Stimulated activated CD8-positive, alpha-beta memory T cell treated with anti-CD3 and anti-CD28 coated beads, Interleukin-7, amount 100 ng/mL, for 24 hours (primary cell): ENCODE data around the gene EMID1.
"Not testable (repeated sequence)": the region's sequence is repeated elsewhere in the genome, so short reads cannot be mapped to it uniquely, and the experiment has no call there.

Experiments
- DNase-seq: peaks from one replicate; pipeline ENCODE4 v3.0.0-alpha.2; 2020; ENCODE audit warnings: low read depth

EMID1 gene

DNA sequence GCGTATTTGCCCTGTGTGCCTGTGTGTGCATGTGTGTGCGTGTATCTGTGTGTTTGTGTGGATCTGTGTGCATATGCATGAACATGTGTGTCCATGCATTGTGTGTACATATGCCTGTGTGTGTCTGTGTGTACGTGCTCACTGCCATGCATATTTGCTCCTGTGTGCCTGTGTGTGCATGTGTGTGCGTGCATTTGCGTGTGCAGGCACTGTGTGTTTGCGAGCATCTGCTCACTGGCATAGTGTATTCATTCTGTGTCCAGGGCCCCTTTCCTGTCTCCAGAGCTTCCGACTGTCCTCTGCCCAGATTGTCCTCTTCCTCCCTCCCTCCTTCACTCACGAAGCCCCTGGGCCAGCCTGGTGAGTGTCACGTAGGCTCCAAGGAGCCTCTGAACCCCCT, 5.8 kb downstream of the EMID1 start:
- DNase-seq: no peak

DNA sequence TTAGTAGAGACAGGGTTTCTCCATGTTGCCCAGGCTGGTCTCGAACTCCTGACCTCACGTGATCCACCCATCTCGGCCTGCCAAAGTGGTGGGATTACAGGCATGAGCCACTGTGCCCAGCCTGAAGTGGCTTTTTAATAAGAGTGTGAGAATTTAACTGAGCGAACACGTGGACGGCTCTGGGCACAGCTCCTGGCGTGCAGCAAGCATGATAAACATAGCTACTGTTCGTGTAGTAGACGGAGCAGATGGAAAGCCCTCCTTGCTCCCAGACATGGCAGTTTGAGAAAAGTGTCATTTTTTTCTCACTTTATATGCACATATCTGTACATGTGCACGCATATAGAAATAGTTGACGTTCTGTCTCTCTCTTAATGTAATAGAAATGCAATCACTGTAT, 7.0 kb downstream of the EMID1 start:
- no peak for DNase-seq

DNA sequence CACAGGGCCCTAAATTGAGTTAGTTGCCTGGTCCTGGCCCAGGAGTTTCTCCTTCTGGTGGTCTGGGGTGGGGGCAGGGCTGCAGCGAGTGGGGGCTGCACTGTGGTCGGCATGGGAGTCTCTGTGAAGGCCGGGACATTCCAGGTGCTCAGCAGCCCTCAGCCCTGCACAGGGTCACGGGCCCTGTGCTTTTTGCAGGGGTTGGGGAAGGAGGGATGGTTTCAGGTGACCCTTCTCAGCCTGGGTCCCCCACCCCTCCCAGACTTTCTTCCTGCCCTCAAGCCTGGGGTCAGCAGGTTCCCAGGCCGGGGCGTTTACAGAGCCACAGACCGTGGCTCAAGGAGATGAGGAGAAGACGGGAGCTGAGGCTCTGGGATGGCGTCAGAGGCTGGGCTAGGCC, 7.8 kb downstream of the EMID1 start:
- DNase-seq: no peak

GRCh38 chr22:29214232-29214631, 8.5 kb downstream of the EMID1 start:
- DNase-seq: no peak

DNA sequence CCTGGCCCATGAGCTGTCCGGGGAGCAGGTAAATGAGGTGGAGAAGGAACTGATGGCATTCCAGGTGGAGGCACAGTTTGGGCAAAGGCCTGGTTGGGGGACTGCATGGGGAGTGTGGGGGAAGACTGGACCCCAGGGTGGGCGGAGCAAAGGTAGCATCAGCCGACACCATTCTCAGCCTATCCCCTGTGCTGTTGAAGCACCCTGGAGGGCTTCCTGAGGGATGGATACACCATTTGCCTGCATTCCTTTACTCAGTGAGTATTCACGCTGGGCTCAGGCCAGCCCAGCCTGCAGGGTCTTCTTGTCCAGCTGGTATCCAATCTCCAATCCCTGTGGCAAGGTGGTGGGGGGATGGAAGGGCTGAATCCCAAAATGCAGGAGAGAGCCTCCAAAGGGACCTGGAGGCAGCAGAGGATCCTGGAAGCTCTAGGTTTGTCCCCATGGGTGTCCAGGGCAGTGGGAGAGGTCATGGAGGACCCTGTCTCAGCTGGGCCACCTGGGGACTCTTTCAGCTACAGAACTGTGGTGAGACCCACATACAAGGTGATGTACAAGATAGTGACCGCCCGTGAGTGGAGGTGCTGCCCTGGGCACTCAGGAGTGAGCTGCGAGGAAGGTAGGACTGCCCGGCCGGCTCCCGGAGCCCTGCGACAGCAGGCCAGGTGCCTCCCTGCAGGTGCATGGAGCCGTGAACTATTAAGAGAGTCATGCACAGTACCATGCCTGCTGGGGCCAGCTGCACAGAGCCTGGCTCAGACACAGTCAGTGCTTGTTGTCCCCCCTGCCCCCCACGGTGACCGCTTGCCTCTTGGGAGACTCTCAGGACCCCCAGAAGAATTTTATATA, 9.5 kb downstream of the EMID1 start:
- DNase-seq: no peak

DNA sequence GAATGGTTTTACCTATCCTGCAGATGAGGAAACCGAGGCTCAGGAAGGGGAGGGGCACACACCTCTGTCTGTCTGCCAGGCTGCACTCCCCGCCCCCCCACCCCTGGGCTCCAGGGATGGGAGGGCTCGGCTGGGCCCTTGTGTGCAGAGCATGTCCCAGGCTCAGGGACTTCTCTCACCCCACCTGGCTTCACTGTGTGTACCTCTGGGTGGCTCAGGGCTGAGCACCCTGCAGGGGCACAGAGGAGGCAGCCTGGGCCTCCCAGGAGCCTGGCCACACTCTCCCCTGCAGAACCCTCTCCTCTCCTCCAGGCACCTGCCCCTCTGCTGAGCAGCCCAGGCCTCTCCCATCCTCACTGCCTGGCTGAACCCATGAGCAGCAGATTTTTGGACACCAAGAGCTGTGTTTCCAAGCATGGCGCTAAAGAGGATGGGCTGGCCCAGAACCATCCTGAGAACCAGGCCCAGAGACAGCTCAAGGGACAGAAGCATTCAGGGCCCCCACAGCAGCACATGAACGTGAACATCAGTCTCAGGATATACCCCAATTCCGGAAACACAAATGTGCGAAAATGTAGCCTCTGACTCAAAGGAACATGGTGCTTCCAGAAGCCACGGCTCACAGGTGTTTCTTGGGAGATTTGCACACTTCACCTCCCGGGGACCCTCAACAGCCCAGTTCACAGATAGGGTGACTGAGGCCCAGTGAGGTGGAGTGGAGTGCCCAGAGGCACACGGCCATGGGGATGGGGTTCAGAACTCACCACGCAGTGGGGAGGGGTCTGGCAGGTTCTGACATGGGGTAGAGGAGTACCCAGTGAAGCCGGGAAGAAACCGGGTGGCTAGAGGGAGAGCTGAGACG, 10.5 kb downstream of the EMID1 start:
- DNase-seq: no peak

DNA sequence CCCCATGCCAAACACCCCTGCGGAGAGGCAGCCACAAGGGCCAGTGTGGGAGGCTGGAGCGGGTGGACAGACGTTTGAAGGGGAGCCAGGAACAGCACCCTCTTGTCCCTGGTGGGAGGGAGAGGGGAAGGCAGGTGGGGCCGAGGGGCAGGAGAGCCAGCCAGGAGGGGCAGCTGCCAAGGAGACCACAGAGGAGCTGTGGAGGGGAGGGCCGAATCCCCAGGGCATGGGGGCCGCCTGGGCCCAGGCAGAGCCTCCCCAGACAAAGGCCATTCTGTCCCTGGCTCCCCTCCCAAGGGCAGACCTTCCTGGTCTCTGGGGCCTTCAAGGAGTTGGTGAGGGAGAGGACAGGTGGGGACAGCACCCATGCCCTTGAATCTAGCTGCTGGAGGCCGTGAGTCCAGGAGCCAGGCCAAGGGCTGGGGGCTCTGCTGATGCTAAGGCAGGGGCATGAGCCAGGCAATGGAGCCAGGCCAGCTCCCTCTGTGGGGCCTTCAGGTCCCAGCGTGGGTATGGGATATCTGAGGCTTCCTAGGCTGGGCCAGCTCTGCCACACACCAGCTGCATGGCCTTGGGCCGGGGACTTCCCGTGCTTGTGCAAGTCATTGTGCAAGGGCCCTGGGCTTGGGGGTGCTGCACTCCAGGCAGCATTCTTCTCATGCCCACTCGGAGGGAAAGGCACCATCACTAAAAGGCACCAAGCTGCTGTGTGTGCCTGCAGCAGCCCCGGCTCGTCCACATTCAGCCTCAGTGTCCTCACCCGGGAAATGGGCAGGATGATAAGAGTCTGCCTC, 11.4 kb downstream of the EMID1 start:
- DNase-seq: no peak

DNA sequence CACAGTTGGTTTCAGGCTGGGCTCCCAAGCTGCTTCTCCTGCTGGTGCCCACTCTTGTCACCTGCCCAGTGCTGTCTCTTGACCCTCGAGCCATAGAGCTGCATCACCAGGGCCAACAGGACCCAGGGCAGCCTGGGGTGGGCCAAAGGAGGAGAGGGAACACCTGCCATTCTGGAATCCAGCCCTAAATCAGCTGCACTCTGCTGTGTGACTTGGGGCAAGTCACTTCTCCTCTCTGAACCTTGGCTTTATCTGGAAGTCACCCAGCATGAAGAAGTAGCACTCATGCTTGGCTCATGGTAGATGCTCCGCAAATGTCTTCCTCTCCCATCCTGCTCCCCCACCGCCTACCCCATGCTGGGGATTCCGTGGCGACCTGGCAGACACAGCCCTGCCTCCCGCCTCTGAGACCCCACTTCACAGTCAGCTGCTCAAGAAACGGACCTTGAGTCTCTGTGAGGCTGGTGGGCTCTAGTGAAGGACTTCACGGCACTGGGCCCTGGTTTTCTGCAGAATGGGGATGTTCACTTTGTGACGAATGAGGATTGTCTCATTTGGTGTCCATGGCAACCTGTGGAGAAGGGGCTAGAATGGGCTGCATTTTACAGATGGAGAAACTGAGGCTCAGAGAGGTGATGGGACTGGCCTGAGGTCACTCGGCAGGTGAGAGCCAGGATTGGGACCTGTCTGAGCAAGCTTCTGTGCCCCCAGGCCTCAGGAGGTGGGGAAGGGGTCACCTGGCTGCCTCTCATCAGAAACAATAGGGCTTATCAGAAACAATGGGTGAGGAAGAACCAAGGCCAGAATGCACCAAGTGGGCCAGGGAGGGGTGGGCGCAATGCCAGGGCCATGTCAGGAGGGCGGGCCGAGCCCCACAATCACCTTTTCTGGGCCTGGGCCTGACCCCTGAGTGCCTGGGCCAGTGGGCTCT, 12.4 kb downstream of the EMID1 start:
- DNase-seq: no peak

DNA sequence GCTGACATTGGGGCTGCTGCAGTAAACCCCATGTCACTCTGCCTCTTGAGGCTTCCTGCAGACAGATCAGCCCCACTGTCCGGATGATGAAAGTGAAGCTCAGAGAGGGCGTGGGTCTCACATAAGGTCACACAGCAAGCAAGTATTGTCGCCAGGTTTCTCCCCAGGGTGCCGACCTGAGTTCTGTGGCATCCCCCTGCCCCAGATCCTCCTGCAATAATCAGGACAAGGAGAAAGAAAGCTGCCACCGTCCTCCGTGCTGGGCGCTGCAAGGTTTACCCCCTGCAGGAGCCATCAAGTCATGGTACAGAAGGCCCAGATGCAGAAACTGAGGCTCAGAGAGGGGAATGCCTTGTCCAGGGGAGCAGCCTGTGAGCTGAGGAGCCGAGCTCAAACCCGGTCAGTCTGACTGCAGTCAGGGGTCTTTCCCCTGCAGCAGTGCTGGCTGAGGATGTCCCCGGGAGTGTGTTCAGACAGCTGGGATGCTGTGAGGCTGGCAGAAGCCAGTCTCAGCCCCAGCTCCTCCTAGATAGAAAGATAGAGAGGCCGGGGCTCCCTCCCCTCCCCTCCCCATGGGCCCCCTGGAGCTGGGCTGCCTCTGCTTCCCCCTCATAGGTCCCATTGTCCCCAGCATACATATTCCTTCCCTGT, 13.2 kb downstream of the EMID1 start:
- DNase-seq: no peak

- DNase-seq: not testable (repeated sequence)
Measured at GRCh38 chr22:29219409-29219782, 13.7 kb downstream of the EMID1 start.

- no peak for DNase-seq
Measured at GRCh38 chr22:29219881-29220670, 14.4 kb downstream of the EMID1 start.

GRCh38 chr22:29224121-29224858, 18.6 kb downstream of the EMID1 start:
- DNase-seq: no peak

DNA sequence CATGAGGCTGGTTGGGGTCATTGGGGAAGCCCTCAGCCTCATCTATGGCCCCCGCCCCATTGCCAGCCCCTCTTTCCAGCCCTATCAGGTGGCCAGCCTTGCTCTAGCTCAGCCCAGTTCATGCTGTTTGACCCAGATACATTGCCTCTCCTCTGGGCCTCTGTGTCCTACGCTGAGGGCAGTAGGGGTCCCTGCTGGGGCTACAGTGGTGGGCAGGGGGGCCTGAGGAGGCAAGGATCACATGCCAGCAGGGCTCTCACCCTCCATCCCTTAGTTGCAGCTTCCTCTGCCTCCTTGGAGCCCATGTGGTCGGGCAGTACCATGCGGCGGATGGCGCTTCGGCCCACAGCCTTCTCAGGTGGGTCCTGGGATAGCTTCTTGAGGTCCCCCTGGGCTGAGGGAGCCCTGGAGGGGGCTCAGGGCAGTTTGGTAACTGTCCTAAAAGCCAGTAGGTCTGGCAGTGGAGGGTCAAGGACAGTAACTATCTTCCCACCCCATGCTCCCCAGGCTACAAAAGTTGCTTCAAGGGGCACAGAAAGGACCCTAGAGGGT, 19.2 kb downstream of the EMID1 start:
- no peak for DNase-seq

GRCh38 chr22:29225422-29226090, 19.9 kb downstream of the EMID1 start:
- no peak for DNase-seq

DNA sequence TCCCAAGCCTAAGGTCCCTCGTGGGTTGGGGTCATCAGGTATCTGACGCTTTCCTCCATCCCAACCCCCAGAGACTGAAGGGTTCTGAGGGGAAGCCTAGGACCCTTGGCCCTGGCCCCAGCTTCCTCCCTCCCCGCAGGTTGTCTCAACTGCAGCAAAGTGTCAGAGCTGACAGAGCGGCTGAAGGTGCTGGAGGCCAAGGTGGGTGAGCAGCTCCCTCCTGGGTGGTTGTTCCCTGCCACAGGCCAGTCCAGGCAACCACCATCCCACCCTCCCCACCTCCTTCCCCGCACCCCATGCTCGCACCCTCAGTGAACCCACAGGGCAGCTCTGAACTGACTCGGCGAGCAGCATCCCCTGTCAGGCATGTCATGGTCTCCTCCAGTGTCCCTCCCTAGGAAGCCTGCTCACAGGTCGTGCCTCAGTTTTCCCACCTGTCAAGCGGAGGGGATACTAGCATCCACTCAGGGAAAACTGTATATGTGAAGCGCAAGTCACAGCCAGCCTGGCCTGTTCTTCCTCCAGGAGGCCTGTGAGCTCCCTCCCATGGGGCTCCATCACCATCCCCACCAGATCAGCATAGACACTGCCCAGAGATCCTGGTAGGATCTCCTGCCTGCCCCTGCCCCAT, 20.8 kb downstream of the EMID1 start:
- no peak for DNase-seq

DNA sequence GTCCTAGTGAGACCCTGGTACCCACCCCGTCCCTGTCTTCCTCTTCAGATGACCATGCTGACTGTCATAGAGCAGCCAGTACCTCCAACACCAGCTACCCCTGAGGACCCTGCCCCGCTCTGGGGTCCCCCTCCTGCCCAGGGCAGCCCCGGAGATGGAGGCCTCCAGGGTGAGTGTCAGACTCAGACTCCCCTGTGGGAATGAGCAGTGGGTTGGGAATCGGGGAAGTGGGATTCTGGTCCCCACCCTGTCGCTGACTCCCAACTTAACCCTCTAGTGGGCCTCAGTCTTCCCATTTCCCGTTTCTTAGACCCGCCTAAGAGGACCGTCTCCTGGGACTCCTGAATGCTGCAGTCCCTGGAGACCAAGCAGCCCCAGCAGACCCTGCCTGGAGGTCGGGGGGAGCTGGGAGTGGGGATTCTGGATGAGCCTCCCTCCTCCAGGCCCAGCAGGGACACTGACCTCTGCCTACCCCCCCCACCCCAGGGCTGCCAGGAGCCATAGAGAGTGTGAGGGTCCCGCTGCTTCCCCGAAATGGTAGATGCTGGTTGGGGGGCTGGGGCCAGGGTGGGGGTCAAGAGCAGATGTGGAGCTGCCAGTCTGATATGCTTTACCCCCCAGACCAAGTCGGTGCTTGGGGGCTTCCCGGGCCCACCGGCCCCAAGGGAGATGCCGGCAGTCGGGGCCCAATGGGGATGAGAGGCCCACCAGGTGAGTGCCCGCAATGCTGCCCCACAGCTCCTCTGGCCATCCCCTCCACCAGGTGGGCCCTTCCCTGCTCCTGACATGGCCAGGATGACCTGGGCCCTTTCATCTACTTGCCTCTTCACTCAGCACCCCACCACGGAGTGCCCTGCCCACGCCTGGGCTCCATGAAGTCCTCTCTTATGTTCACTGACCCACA, 25.5 kb downstream of the EMID1 start:
- DNase-seq: no peak
